Panc1 (cell line): Measurements from ENCODE around the gene NAT10.

ENCODE experiments used
- CTCF ChIP-seq: fragments of 450-650 bp; IDR thresholded peaks from 2 replicates; pipeline ENCODE4 v1.5.1; 2017; ENCODE audit warnings: mild to moderate bottlenecking
- POLR2AphosphoS5 ChIP-seq: IDR thresholded peaks from 2 replicates; pipeline ENCODE4 v1.6.1; 2012; ENCODE audit warnings: mild to moderate bottlenecking, low read depth, low read length, moderate library complexity
- SIN3A ChIP-seq: IDR thresholded peaks from 2 replicates; pipeline ENCODE4 v1.6.1; 2012; ENCODE audit warnings: low read depth, mild to moderate bottlenecking, low read length, moderate library complexity, borderline replicate concordance; ENCODE audit not compliant: insufficient read depth
- TF ChIP-seq, protein P1 (sequence below), 2 experiments: IDR thresholded peaks; 2 replicates each; pipeline ENCODE4 v1.6.1; 2011 to 2012; ENCODE audit warnings: low read depth in 2 of 2, control low read depth in 1 of 2, low read length in 1 of 2, mild to moderate bottlenecking in 1 of 2, moderate library complexity in 1 of 2; ENCODE audit not compliant: insufficient read depth in 1 of 2

DNA sequence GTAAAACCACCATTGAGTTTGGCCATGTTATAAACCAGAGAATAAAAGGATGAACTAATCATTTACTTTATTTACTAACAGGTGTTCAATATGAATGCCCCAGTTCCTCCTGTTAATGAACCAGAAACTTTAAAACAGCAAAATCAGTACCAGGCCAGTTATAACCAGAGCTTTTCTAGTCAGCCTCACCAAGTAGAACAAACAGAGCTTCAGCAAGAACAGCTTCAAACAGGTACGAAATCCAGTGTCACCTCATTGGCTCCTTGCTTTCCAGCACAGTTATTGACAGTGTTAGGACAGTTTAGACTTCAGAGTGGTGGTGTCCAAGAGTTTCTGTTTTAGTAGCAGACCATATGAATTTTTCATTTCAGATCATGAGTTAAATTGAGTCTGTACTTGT is 13.6 kb upstream of the NAT10 start:
- TF ChIP-seq, protein P1, sequence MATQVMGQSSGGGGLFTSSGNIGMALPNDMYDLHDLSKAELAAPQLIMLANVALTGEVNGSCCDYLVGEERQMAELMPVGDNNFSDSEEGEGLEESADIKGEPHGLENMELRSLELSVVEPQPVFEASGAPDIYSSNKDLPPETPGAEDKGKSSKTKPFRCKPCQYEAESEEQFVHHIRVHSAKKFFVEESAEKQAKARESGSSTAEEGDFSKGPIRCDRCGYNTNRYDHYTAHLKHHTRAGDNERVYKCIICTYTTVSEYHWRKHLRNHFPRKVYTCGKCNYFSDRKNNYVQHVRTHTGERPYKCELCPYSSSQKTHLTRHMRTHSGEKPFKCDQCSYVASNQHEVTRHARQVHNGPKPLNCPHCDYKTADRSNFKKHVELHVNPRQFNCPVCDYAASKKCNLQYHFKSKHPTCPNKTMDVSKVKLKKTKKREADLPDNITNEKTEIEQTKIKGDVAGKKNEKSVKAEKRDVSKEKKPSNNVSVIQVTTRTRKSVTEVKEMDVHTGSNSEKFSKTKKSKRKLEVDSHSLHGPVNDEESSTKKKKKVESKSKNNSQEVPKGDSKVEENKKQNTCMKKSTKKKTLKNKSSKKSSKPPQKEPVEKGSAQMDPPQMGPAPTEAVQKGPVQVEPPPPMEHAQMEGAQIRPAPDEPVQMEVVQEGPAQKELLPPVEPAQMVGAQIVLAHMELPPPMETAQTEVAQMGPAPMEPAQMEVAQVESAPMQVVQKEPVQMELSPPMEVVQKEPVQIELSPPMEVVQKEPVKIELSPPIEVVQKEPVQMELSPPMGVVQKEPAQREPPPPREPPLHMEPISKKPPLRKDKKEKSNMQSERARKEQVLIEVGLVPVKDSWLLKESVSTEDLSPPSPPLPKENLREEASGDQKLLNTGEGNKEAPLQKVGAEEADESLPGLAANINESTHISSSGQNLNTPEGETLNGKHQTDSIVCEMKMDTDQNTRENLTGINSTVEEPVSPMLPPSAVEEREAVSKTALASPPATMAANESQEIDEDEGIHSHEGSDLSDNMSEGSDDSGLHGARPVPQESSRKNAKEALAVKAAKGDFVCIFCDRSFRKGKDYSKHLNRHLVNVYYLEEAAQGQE (IDR thresholded peaks at IDR 0.05; ENCODE audit: insufficient read depth in 1 of 2, low read depth in 2 of 2, low read length in 1 of 2), result no peak
- TF ChIP-seq CTCF, result no peak
- no peak for TF ChIP-seq POLR2AphosphoS5
- TF ChIP-seq SIN3A, result no peak
